ENCODE results near the gene ABHD6. TPM values are rescaled to one million over a fixed set of nuclear protein-coding genes. Genes with fewer than 3 reads are reported as not detected.

ABHD6 gene
- total RNA-seq, 1 experiment from 2014 or later, result 2.2 TPM

DNA sequence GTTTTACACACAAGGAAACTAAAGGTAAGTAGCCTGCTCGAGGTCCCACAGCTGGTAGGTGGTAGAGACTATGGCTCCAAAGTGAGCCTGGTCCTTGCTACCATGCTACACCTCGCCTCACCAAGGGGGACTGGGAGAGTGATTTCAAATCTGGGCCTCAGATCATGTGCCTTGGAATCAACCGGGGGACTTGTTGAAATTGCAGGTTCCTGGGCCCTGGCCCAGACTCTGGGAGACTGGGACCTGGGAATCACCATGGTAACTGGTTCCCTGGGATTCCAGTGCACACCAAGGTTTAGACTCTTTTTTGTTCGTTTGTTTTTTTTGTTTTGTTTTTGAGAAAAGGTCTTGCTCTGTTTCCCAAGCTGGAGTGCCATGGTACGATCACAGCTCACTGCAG, 47.9 kb upstream of the ABHD6 start:
- no CpG with 5 or more reads among the region's 5 CpGs for WGBS (ENCODE audit: extremely low coverage, insufficient read length, low lambda C conversion rate)
- no peak overlapping the region for H2AFZ ChIP-seq (ENCODE audit: low read length)
- H3K4me1 Mint-ChIP-seq, result peaks cover 10 to 11% of the 10 kb centered on the region in 2 experiments

More for the DNA sequence above, 47.9 kb upstream of the ABHD6 start:
- Mint-ChIP-seq H3K4me3 (no peak overlapping the region), H3K9me3 (no peaks in the 10 kb centered on the region), H3K36me3 (ENCODE audit: insufficient read depth in 1 of 3, low read depth in 3 of 3) (no peaks in the 10 kb centered on the region), H3K27ac (no peak overlapping the region), H3K27me3 (ENCODE audit: low read depth) (no peaks in the 10 kb centered on the region; the same call in 1 of the 2 replicates)
- Histone ChIP-seq H3K14ac (ENCODE audit: insufficient read depth, low read length) (no peak overlapping the region), H2BK120ac (ENCODE audit: low read depth, low read length, poor library complexity, severe bottlenecking) (no peak overlapping the region), H3K9me3 (ENCODE audit: control insufficient read depth, low read depth, low read length) (no peaks in the 10 kb centered on the region), H2BK15ac (ENCODE audit: low read depth, low read length) (no peak overlapping the region), H2BK20ac (ENCODE audit: low read depth, low read length, poor library complexity, severe bottlenecking) (no peak overlapping the region), H3K23ac (ENCODE audit: insufficient read length, low read depth, low read length) (no peak overlapping the region), H3K23me2 (ENCODE audit: insufficient read length, low read depth, low read length, poor library complexity, severe bottlenecking) (no peaks in the 10 kb centered on the region), H4K5ac (ENCODE audit: insufficient read length, low read depth, low read length) (no peak overlapping the region), H2AK5ac (ENCODE audit: insufficient read length, low read length) (no peak overlapping the region), H3K4me2 (ENCODE audit: insufficient read depth, insufficient read length, low read length) (no peak overlapping the region), H2BK12ac (ENCODE audit: insufficient read length, low read depth, low read length) (no peak overlapping the region), H2BK5ac (ENCODE audit: insufficient read length, low read length) (no peak overlapping the region), H3K27me3 (ENCODE audit: insufficient read depth, low read length) (no peaks in the 10 kb centered on the region), H3K79me2 (ENCODE audit: insufficient read depth, low read length) (no peaks in the 10 kb centered on the region), H3K27ac (ENCODE audit: insufficient read length, low read depth, low read length) (no peak overlapping the region), H3K9ac (ENCODE audit: extremely low read depth, insufficient read length, low read length) (no peak overlapping the region), H3K18ac (ENCODE audit: insufficient read length, low read depth, low read length) (no peak overlapping the region), H4K8ac (replicated peaks; ENCODE audit: insufficient read length, low read depth, low read length) (no peak overlapping the region), H3T11ph (ENCODE audit: low read length) (no peak overlapping the region), H4K20me1 (ENCODE audit: control insufficient read depth, insufficient read depth, insufficient read length) (no peaks in the 10 kb centered on the region), H4K91ac (ENCODE audit: insufficient read length, low read depth, low read length) (no peak overlapping the region), H3K4ac (ENCODE audit: low read depth, low read length) (no peak overlapping the region), H3K56ac (ENCODE audit: insufficient read length, low read depth, low read length) (no peak overlapping the region), H3K4me1 (ENCODE audit: insufficient read depth, low read length) (peaks cover 2% of the 10 kb centered on the region; the same call in 1 of the 2 replicates), H3K79me1 (ENCODE audit: insufficient read depth, low read depth, low read length, poor library complexity, severe bottlenecking) (no peaks in the 10 kb centered on the region)
- no peak for TF ChIP-seq CTCF (conservative IDR thresholded peaks at IDR 0.05)
- no peak for DNase-seq

Measured in H9 (cell line).